Naive thymus-derived CD8-positive, alpha-beta T cell (primary cell): Measurements from ENCODE around the gene FILIP1L. TPM values are rescaled to one million over a fixed set of nuclear protein-coding genes. Genes with fewer than 3 reads are reported as not detected.

Experiments used
- ATAC-seq, 2 donors: fragments of 150-1000 bp; cut with Tn5 transposase in 1 of 2; sonication (Bioruptor Pico), chemical (Tn5 transposase) in 1 of 2; 1 replicate in 1 of 2; 2 replicates in 1 of 2; pipeline ENCODE4 v1.10.0; 2021; ENCODE audit warnings: mild to moderate bottlenecking in 2 of 2, moderate library complexity in 2 of 2
- POLR2A ChIA-PET: fragments of 350-600 bp; sonication (Branson Sonifier 250); formaldehyde crosslinking; loops from one replicate; lab custom pipeline; 2021; ENCODE audit warnings: antibody characterized with exemption; lab: Charles Lee
- DNase-seq, 10 donors: peaks; one replicate each; pipeline versions ENCODE4 v3.0.0 to v3.0.0-alpha.2; 2020 to 2022
- H3K27ac Mint-ChIP-seq, 10 donors: one replicate each; pipeline ENCODE4 v1.8.0; 2020 to 2022; ENCODE audit warnings: mild to moderate bottlenecking in 10 of 10, mixed read lengths in 10 of 10, moderate library complexity in 4 of 10, inconsistent platforms in 1 of 10
- H3K27me3 Mint-ChIP-seq, 5 donors: one replicate each; pipeline ENCODE4 v1.8.0; 2021 to 2022; ENCODE audit warnings: mixed read lengths in 5 of 5
- H3K36me3 Mint-ChIP-seq, 3 donors: one replicate each; pipeline ENCODE4 v1.8.0; 2020 to 2022; ENCODE audit warnings: mixed read lengths in 3 of 3, mild to moderate bottlenecking in 2 of 3, inconsistent platforms in 1 of 3
- H3K4me1 Mint-ChIP-seq, 4 donors: one replicate each; pipeline ENCODE4 v1.8.0; 2021 to 2022; ENCODE audit warnings: mixed read lengths in 4 of 4
- H3K4me3 Mint-ChIP-seq, 10 donors: one replicate each; pipeline ENCODE4 v1.8.0; 2020 to 2022; ENCODE audit warnings: mild to moderate bottlenecking in 10 of 10, mixed read lengths in 10 of 10, moderate library complexity in 6 of 10, inconsistent platforms in 1 of 10
- H3K9me3 Mint-ChIP-seq, 9 donors: one replicate each; pipeline ENCODE4 v1.8.0; 2020 to 2022; ENCODE audit warnings: mixed read lengths in 9 of 9, mild to moderate bottlenecking in 3 of 9, inconsistent platforms in 1 of 9, moderate library complexity in 1 of 9
- polyA plus RNA-seq, 3 donors: library from polyadenylated mRNA; unstranded; fragments of 300-500 nt; fragmentation: Illumina TruSeq; gene quantifications; one replicate each; pipeline ENCODE4 v1.2.3, GENCODE V29; 2021
- total RNA-seq, 8 experiments: library from RNA in 2 of 8; stranded (reverse) in 2 of 8; gene quantifications; one replicate each; pipeline ENCODE4 v1.2.3 and lab custom pipeline; 2021 to 2026

FILIP1L gene
- total RNA-seq (under 1 TPM in 1 of 2 experiments, not detected in 1; 0.14 TPM), polyA plus RNA-seq (under 1 TPM; 0.29 to 0.41 (median 0.32) TPM), total RNA-seq (lab: John Stamatoyannopoulos, UW) (0 to 0.86 (median 0.36) reads per million in 6 experiments)

DNA sequence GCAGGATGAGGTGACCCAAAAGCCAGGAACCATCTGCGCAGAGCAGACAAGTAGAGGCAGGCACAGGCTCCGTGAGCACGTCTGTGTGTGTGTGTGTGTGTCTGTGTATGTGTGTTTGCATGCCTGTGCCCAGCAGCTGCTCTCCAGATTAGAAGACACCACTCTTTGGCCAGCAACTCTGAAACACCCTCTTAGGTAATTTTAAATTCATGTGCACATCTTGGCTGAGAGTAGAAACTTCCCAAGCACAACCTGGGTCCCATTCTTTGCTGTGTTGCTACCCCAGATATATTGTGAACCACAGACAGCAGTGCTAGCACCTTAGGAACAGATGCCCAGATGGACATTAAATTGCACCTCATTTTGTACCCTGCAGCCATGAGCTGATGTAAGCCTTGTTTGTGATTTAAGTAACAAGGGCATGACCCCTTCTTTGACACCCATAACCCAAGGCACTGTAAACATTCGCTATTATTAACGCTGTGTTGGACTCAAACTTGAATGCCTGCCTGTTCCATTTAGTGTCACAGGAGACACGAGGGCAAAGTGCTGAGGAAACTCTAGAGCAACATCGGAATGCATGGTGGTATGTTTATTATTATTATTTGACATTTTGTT lies at the start of gene FILIP1L:
FILIP1L (minus strand) TSS at position 89 of the 618 bp plus-strand sequence.
- H3K36me3 Mint-ChIP-seq: peaks cover 4 to 14% (median 7%) of the 10 kb centered on the region in 3 donors
- POLR2A ChIA-PET: no interaction called here
- no peak within 1 kb of the TSS for H3K4me3 Mint-ChIP-seq
- DNase-seq (no peak), ATAC-seq (no peak)
- peaks cover 0 to 2% (median 0%) of the 10 kb centered on the region in 4 donors for H3K4me1 Mint-ChIP-seq
- no peaks in the 10 kb centered on the region for H3K9me3 Mint-ChIP-seq
- no peaks in the 10 kb centered on the region for H3K27me3 Mint-ChIP-seq
- H3K27ac Mint-ChIP-seq: no peak within 1 kb of the TSS

DNA sequence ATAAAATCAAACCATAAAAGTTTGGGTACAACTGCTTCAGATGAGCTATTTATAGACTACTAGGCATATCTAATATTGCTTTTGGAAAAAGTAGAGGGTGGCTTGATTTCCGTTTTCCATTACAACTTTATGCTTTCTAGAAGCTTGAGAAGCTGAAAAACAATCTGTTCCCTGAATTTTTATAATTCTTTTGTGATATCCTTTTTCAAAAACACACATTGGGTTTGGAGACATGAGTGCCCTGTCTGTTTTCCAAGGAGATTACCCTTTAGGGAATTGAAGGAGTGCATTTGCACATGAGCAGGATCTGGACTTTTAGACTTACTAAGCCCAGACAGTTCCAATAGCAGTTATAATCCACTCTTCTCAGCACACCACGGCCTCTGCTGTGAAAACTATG lies 49.5 kb upstream of the FILIP1L start:
- no peaks in the 10 kb centered on the region for H3K27me3 Mint-ChIP-seq
- no peak overlapping the region for H3K27ac Mint-ChIP-seq
- H3K9me3 Mint-ChIP-seq: no peaks in the 10 kb centered on the region
- ATAC-seq: no peak
- no peak for DNase-seq
- peaks cover 0 to 47% (median 29%) of the 10 kb centered on the region in 3 donors for H3K36me3 Mint-ChIP-seq
- peaks cover 0 to 2% (median 0%) of the 10 kb centered on the region in 4 donors for H3K4me1 Mint-ChIP-seq
- no peak overlapping the region for H3K4me3 Mint-ChIP-seq
- POLR2A ChIA-PET: no interaction called here

DNA sequence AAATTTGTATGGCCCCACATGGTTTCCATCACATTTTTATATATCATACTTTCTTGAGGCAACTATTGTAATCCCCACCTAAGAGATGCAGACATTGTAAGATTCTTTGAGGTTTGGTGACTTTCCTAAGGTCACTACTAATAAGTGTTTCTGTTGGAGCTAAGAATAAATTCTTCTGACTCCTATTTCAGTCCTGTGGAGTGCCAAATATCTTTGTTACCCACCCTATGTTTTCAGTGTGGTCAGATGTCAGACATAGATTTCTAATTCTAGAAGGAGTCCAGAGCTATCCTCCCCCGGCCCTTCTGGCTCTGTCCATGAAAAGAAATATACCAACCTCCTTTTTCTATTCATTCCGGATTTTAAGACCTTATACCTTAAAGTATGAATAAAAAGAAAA lies 46.2 kb upstream of the FILIP1L start:
- POLR2A ChIA-PET: no interaction called here
- DNase-seq (no peak), ATAC-seq (no peak)
- Mint-ChIP-seq H3K9me3 (peaks cover 0 to 16% (median 6%) of the 10 kb centered on the region in 9 donors), H3K4me3 (no peak overlapping the region), H3K36me3 (peaks cover 12 to 55% (median 41%) of the 10 kb centered on the region in 3 donors), H3K27me3 (no peaks in the 10 kb centered on the region), H3K27ac (no peak overlapping the region), H3K4me1 (peaks cover 0 to 3% (median 0%) of the 10 kb centered on the region in 4 donors)

- ATAC-seq: no peak
- DNase-seq: no peak
- H3K27me3 Mint-ChIP-seq: no peaks in the 10 kb centered on the region
- H3K9me3 Mint-ChIP-seq: peaks cover 5 to 23% (median 13%) of the 10 kb centered on the region in 9 donors
- H3K4me3 Mint-ChIP-seq: no peak overlapping the region
- peaks cover 20 to 60% (median 48%) of the 10 kb centered on the region in 3 donors for H3K36me3 Mint-ChIP-seq
- no peak overlapping the region for H3K27ac Mint-ChIP-seq
- POLR2A ChIA-PET: no interaction called here
- peaks cover 0 to 3% (median 0%) of the 10 kb centered on the region in 4 donors for H3K4me1 Mint-ChIP-seq
Measured at GRCh38 chr3:100159331-100160153, 45.2 kb upstream of the FILIP1L start.

GRCh38 chr3:100158918-100159330 lies 44.6 kb upstream of the FILIP1L start:
- DNase-seq (no peak), ATAC-seq (no peak)
- no peak overlapping the region for H3K27ac Mint-ChIP-seq
- H3K36me3 Mint-ChIP-seq: peaks cover 20 to 55% (median 53%) of the 10 kb centered on the region in 3 donors
- H3K9me3 Mint-ChIP-seq: peaks cover 5 to 27% (median 14%) of the 10 kb centered on the region in 9 donors
- H3K4me3 Mint-ChIP-seq: no peak overlapping the region
- POLR2A ChIA-PET: no interaction called here
- H3K27me3 Mint-ChIP-seq: no peaks in the 10 kb centered on the region
- H3K4me1 Mint-ChIP-seq: peaks cover 0 to 3% (median 0%) of the 10 kb centered on the region in 4 donors

DNA sequence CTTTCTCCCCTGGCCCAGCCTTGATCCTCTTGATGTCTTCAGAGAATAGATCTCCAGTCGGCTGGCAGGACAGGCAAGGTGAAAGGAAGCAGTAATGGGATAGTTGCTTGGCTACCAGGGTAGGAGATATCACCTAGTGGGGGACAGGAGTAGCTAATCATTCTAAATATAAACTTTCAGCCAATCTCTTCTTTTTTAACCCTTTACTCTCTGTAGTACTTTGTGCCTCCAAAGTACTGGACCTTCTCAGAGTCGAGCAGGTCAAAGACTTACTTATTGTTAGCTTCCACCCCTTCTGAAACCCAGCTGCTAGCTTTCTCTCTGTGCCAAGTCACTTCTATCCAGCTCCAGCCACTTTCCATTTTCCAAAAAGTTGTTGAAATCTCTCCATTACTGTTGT lies 43.4 kb upstream of the FILIP1L start:
- Mint-ChIP-seq H3K4me1 (peaks cover 0 to 3% (median 0%) of the 10 kb centered on the region in 4 donors), H3K4me3 (no peak overlapping the region), H3K27ac (no peak overlapping the region), H3K27me3 (no peaks in the 10 kb centered on the region), H3K36me3 (peaks cover 22 to 60% (median 58%) of the 10 kb centered on the region in 3 donors), H3K9me3 (peaks cover 6 to 29% (median 19%) of the 10 kb centered on the region in 9 donors)
- DNase-seq (no peak), ATAC-seq (no peak)
- POLR2A ChIA-PET: no interaction called here

GRCh38 chr3:100155590-100155989 lies 41.3 kb upstream of the FILIP1L start:
- Mint-ChIP-seq H3K27me3 (no peaks in the 10 kb centered on the region), H3K4me1 (peaks cover 0 to 3% (median 0%) of the 10 kb centered on the region in 4 donors), H3K36me3 (peaks cover 41 to 64% (median 64%) of the 10 kb centered on the region in 3 donors), H3K27ac (no peak overlapping the region), H3K9me3 (peaks cover 6 to 31% (median 22%) of the 10 kb centered on the region in 9 donors), H3K4me3 (no peak overlapping the region)
- no peak for DNase-seq
- POLR2A ChIA-PET: no interaction called here
- ATAC-seq: no peak

- ATAC-seq (no peak), DNase-seq (no peak)
- POLR2A ChIA-PET: no interaction called here
- H3K4me3 Mint-ChIP-seq: no peak overlapping the region
- peaks cover 43 to 64% (median 63%) of the 10 kb centered on the region in 3 donors for H3K36me3 Mint-ChIP-seq
- peaks cover 6 to 31% (median 22%) of the 10 kb centered on the region in 9 donors for H3K9me3 Mint-ChIP-seq
- peaks cover 0 to 3% (median 0%) of the 10 kb centered on the region in 4 donors for H3K4me1 Mint-ChIP-seq
- no peaks in the 10 kb centered on the region for H3K27me3 Mint-ChIP-seq
- peak overlapping the region in 1 of 10 donors; percentile 12 for H3K27ac Mint-ChIP-seq
Measured at GRCh38 chr3:100155128-100155527, 40.8 kb upstream of the FILIP1L start.

DNA sequence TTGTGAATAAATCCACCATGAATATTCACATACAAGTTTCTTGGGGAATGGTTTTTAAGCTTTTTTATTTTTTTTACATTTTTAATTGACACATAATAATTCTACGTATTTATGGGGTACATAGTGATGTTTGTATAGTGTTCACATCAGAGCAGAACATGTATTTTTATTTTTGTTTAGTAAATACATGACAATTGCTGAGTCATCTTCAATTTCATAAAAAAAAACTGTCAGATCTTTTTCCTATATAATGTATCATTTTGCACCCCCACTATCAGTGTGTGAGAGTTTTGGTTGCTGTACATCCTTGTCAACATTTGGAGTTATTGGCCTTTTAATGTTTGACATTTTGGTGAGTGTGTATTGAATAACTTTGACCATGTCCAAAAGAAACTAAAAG lies 39.9 kb upstream of the FILIP1L start:
- no peak for ATAC-seq
- Mint-ChIP-seq H3K27ac (no peak overlapping the region), H3K4me3 (no peak overlapping the region), H3K27me3 (no peaks in the 10 kb centered on the region), H3K36me3 (peaks cover 52 to 70% (median 68%) of the 10 kb centered on the region in 3 donors), H3K4me1 (peaks cover 0 to 8% (median 1%) of the 10 kb centered on the region in 4 donors), H3K9me3 (peaks cover 6 to 31% (median 22%) of the 10 kb centered on the region in 9 donors)
- POLR2A ChIA-PET: no interaction called here
- DNase-seq: no peak

GRCh38 chr3:100151024-100151707 lies 36.9 kb upstream of the FILIP1L start:
- ATAC-seq (no peak), DNase-seq (no peak)
- no peaks in the 10 kb centered on the region for H3K27me3 Mint-ChIP-seq
- H3K36me3 Mint-ChIP-seq: peaks cover 48 to 70% (median 63%) of the 10 kb centered on the region in 3 donors
- H3K9me3 Mint-ChIP-seq: peaks cover 6 to 25% (median 16%) of the 10 kb centered on the region in 9 donors
- POLR2A ChIA-PET: no interaction called here
- H3K4me3 Mint-ChIP-seq: no peak overlapping the region
- H3K27ac Mint-ChIP-seq: no peak overlapping the region
- H3K4me1 Mint-ChIP-seq: peaks cover 0 to 4% (median 1%) of the 10 kb centered on the region in 4 donors

- H3K9me3 Mint-ChIP-seq: peaks cover 6 to 22% (median 12%) of the 10 kb centered on the region in 9 donors
- POLR2A ChIA-PET: no interaction called here
- ATAC-seq (no peak), DNase-seq (no peak)
- H3K27me3 Mint-ChIP-seq: no peaks in the 10 kb centered on the region
- H3K36me3 Mint-ChIP-seq: peaks cover 44 to 66% (median 62%) of the 10 kb centered on the region in 3 donors
- H3K4me1 Mint-ChIP-seq: peaks cover 0 to 4% (median 1%) of the 10 kb centered on the region in 4 donors
- H3K4me3 Mint-ChIP-seq: no peak overlapping the region
- no peak overlapping the region for H3K27ac Mint-ChIP-seq
Measured at GRCh38 chr3:100150473-100150872, 36.2 kb upstream of the FILIP1L start.

- peaks cover 0 to 16% (median 6%) of the 10 kb centered on the region in 9 donors for H3K9me3 Mint-ChIP-seq
- H3K27me3 Mint-ChIP-seq: no peaks in the 10 kb centered on the region
- no peak overlapping the region for H3K4me3 Mint-ChIP-seq
- POLR2A ChIA-PET: no interaction called here
- peaks cover 0 to 4% (median 1%) of the 10 kb centered on the region in 4 donors for H3K4me1 Mint-ChIP-seq
- no peak for DNase-seq
- peaks cover 38 to 60% (median 56%) of the 10 kb centered on the region in 3 donors for H3K36me3 Mint-ChIP-seq
- peak overlapping the region in 4 of 10 donors; percentile 3 to 73 (median 35) for H3K27ac Mint-ChIP-seq
- no peak for ATAC-seq
Measured at GRCh38 chr3:100149713-100150415, 35.6 kb upstream of the FILIP1L start.
